GM12875 (cell line): Measurements from ENCODE around the gene GCSH.
A peak's percentile ranks its signal among the peaks of the same experiment; 100 is the strongest.

ENCODE experiments used
- H3K4me3 ChIP-seq: one replicate; pipeline ENCODE4 v1.5.1; 2011; ENCODE audit warnings: low read depth, low read length, control low read depth
- TF ChIP-seq, protein P1 (sequence below): IDR thresholded peaks from 2 replicates; pipeline ENCODE4 v1.5.1; 2011; ENCODE audit warnings: low read depth, mild to moderate bottlenecking, control low read depth, inconsistent platforms, low read length, moderate library complexity, borderline replicate concordance; ENCODE audit not compliant: insufficient read depth

Gene GCSH

DNA sequence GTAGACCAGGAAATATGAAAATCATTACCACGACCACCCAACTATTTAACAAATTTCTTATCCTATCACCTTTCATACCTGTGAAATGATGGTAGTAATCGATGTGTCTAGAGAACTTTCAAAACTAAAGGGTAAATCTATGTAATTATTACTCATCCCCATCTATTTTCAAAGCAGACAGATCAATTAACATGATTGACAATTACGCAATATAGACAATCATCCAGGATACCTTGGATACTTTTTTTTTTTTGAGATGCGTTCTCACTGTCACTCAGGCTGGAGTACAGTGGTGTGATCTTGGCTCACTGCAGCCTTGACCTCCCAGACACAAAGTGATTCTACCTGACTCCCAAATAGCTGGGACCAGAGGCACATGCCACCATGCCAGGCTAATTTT is 15.2 kb downstream of the GCSH start:
- TF ChIP-seq, protein P1, sequence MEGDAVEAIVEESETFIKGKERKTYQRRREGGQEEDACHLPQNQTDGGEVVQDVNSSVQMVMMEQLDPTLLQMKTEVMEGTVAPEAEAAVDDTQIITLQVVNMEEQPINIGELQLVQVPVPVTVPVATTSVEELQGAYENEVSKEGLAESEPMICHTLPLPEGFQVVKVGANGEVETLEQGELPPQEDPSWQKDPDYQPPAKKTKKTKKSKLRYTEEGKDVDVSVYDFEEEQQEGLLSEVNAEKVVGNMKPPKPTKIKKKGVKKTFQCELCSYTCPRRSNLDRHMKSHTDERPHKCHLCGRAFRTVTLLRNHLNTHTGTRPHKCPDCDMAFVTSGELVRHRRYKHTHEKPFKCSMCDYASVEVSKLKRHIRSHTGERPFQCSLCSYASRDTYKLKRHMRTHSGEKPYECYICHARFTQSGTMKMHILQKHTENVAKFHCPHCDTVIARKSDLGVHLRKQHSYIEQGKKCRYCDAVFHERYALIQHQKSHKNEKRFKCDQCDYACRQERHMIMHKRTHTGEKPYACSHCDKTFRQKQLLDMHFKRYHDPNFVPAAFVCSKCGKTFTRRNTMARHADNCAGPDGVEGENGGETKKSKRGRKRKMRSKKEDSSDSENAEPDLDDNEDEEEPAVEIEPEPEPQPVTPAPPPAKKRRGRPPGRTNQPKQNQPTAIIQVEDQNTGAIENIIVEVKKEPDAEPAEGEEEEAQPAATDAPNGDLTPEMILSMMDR: no peak
- H3K4me3 ChIP-seq: no peak overlapping the region

DNA sequence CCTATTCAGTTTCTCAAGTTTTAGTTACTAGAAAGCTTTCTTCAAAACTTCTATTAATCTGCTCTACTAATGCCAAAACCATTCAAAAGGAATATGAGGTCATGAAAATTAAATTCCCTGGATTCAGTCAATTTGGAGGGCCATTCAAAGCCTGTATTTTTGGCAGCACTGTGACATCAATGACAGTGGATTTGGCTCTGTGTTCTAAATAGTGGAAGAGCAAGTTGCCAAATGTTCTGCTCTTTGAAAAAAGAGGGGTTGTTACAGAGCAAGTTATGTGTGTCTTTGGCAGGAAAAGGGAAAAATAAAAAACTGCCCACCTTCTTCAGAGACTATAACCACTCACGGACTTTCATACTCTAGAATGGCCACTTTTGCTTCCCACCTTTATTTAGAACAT is 16.0 kb downstream of the GCSH start:
- TF ChIP-seq, protein P1: no peak
- no peak overlapping the region for H3K4me3 ChIP-seq

DNA sequence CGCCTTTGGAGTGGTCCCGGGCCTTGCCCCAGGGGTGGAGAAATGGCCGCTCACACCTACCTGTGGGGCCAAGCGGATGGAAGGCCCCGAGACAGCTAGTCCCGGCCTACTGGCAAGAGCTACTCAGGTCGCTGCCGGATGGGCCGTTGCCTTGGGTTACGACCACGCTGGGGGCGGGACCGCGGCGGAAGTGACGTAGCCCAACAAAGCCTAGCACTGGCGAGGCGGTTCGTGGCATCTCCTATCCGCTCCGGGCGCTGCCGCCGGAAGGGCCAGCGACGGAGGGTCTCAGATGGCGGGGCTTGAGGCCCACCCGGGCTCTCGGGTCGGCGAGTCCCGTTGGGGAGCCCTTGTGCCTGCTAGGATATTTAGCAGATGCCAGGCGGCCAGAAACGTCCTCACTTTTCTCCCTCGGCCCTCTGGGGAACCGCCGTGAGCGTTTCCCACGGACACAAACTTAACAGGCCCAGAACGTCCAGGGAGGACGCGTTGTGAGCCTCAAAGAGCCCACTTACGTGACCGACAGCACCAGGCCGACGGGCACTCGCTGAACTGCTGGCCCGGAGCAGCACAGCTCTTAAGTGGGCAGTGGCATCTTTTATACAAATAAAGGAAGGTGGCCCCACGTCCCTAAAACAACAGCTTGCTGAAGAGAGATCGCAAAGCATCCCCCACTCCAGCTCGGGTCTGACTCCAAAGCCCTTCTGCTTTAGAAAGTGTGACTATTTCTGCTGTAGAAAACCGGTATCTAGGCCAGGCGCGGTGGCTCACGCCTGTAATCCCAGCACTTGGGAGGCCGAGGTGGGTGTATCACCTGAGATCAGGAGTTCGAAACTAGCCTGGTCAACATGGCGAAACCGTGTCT is 18.9 kb downstream of the GCSH start, which contains the start of gene C16orf46:
C16orf46 (minus strand) TSS at position 163 of the 865 bp plus-strand sequence. CDS start 13,283 bp downstream, outside the sequence.
- TF ChIP-seq, protein P1: no peak
- H3K4me3 ChIP-seq: peak within 1 kb of the TSS; percentile 63

DNA sequence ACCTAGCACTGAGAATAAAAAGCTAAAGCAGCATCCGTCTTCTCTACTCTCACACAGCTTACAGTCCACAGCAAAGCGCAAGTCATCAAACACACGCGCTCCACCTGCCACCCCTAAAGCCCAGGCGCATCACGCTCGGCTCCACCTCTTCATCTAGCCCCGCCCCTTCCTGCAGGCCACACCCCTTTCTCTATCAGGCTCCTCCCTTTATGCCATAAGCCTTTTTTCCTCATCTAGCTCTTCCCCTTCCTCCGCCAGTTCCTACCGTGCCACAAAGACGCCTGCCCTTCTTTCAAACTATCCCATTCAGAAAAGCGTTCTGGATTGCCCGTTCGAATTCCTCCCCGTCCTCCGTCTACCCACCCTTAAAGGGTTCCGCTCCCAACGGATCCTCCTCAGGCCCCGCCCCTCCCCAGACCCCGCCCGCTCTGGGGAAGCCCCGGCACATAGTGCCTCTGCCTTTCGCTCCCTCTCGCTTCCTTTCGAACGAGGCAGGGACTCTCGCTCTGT is 19.6 kb downstream of the GCSH start:
- TF ChIP-seq, protein P1: no peak
- peak overlapping the region; percentile 63 for H3K4me3 ChIP-seq

DNA sequence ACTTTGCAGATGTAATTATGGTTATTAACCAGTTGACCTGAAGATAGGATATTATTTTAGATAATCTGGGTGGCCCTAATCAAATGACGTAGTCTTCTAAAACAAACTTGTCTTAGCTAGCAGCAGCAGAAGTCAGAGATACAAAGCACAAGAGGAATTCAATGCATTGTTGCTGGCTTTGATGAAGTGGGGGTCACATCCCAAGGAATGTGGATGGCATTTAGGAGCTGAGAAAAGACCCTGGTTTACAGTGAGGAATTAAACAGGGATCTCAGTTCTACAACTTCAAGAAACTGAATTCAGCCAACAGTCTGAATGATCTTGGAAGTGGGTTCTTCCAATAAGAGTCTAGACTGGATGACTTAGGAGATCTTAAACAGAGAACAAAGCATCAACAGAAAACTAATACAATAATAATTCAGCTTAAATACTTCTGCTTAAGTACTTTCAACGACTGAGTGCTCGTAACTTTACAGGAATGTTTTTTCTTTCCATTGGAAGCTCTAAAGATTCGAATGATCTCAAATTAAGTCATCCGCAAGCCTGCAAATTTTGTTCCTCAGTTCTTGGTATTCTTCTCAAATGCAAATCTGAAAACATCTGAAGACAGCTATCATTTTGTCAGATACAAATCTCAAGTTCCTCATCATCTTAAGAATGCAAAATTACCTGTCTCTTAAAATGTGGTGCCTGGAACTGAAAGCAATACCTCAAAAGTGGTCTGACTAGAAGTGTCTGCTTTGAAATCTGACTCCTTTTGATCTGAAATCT is 22.4 kb downstream of the GCSH start:
- TF ChIP-seq, protein P1: no peak

DNA sequence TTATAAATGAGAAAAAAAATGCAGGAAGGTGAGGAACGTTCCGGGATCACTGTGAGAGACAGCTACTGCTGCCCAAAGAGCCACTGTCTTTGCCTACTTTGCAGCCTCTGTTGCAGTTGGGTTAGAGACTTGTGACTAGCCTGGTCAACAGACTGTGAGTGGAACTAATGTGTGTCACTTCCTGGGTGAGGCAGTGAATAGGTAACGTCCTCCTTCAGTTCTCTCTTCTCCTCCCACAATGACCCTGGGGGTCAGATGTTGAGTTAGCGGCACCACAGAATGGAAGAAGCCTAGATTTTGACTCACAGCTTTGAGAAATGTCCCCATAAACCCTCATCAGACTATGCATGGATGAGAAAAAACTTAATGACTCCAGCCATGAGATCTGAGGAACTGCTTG is 24.4 kb downstream of the GCSH start:
- H3K4me3 ChIP-seq: no peak overlapping the region
- TF ChIP-seq, protein P1: no peak

More for the DNA sequence above, 22.4 kb downstream of the GCSH start:
- no peak overlapping the region for H3K4me3 ChIP-seq
